Testis (tissue), 2 donors: ENCODE data around the gene PLA1A.

Experiments used
- CTCF ChIP-seq, 3 experiments: fragments of 450-650 bp in 2 of 3; fragments of 200-600 bp in 1 of 3; sonication (generic) in 1 of 3; IDR thresholded peaks; one replicate each; pipeline ENCODE4 v1.5.1; 2016 to 2019; ENCODE audit warnings: antibody characterized with exemption in 3 of 3, mild to moderate bottlenecking in 2 of 3, moderate library complexity in 1 of 3
- POLR2A ChIP-seq: fragments of 450-650 bp; IDR thresholded peaks from one replicate; pipeline ENCODE4 v1.6.1; 2017; ENCODE audit warnings: antibody characterized with exemption, mild to moderate bottlenecking, moderate library complexity

GRCh38 chr3:119647843-119648575 is 50.3 kb downstream of the PLA1A start:
- no peak for TF ChIP-seq CTCF (IDR thresholded peaks at IDR 0.05)
- TF ChIP-seq POLR2A, result no peak
